GF-D8 (cell line): ENCODE measurements around the gene CALCR.
"Not testable (repeated sequence)": the region's sequence is repeated elsewhere in the genome, so short reads cannot be mapped to it uniquely, and the experiment has no call there.

ENCODE experiments used
- DNase-seq: peaks from one replicate; lab custom pipeline; 2025; lab: John Stamatoyannopoulos, UW

Gene CALCR

DNA sequence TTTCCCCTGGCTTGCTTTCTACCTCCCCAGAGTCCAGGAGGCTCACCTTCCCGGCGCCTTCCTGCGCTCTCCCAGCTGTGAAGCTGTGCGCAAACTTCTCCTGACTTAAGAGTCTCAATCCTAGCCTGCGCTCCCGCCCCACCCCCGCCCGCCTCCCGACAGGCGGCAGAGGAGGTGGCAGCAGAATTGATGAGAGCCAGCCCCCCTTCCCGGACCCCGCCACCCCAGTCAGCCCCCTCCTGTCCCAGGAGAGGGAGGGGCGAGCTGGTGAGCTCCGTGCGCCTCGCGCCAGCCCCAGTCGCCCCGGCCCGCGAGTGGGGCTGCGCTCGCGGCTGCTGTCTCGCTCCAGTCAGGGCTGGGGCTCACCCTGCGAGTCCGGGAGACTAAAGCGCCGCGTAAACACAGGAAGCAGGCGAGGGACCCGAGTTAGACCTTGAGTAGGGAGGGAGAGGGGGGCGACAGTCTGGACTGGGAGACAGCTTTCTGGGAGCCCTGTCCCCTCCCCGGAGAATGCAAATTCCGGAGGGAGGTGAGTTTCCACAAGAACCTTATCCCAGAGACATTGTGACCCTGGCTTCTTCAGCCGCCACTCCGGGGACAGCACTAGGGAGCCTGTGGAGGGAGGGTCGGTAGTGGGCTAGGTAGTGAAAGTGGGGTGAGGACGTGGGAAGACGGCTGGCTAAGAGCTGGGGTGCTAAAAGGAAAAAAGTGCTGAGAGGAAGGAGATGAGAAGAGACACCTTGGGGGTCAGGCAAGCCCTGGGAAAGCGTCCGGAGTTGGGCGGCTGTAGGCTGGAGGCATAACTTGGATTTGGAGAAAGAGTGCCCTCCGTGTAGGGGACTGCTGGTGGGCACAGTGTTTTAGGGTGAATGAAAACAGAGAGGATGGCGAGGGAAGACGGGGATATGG, at the start of gene CALCR:
CALCR (minus strand) TSS at position 79 of the 909 bp plus-strand sequence. CDS start 87,743 bp downstream, outside the sequence.
- no peak for DNase-seq

DNA sequence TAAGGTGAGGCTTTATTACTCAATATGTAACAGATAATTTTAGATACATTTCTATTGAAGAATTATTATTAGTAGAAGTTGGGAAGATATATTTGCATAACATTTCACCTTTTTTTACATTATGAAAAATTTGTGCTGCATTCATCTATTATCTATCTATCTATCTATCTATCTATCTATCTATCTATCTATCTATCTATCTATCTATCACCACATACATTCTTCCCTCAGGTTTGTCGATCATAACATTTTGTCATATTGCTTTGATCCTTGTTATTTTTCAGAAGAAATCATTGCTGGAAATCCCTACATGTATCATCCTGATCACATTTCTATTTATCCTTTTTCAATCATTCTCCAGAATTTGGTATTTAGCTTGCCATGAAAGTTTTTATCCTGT, 49.3 kb upstream of the CALCR start:
- no peak for DNase-seq

GRCh38 chr7:93622036-93623033, 47.8 kb upstream of the CALCR start:
- DNase-seq = no peak

DNA sequence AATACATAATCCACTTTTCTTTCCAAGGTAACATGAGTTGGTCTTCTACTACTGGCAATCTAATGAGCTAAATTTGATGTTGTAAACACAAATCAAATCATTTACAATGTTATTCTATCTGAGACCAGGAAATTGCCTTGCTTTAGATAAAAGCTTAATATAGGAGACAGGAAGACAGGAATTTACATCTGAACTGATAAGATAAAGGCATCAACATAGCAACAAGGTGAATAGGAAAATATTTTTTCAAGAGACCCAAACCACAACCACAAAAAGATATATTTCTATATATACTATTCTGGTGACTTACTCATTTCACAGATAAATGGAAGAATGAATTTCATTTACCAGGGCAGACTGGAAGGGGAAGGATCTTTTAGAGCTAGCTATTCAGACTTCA, 46.3 kb upstream of the CALCR start:
- no peak for DNase-seq

GRCh38 chr7:93620057-93620456, 45.5 kb upstream of the CALCR start:
- no peak for DNase-seq

GRCh38 chr7:93601363-93601762, 26.8 kb upstream of the CALCR start:
- no peak for DNase-seq

GRCh38 chr7:93594250-93594649, 19.7 kb upstream of the CALCR start:
- DNase-seq = no peak

- DNase-seq = no peak
Observed at GRCh38 chr7:93592588-93593266, 18.2 kb upstream of the CALCR start.

GRCh38 chr7:93591224-93592050, 16.9 kb upstream of the CALCR start:
- not testable (repeated sequence) for DNase-seq

DNA sequence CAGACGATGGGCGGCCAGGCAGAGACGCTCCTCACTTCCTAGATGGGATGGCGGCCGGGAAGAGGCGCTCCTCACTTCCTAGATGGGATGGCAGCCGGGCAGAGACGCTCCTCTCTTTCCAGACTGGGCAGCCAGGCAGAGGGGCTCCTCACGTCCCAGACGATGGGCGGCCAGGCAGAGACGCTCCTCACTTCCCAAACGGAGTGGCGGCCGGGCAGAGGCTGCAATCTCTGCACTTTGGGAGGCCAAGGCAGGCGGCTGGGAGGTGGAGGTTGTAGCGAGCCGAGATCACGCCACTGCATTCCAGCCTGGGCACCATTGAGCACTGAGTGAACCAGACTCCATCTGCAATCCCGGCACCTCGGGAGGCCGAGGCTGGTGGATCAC, 11.9 kb upstream of the CALCR start:
- not testable (repeated sequence) for DNase-seq

- not testable (repeated sequence) for DNase-seq
Observed at GRCh38 chr7:93585694-93586478, 11.4 kb upstream of the CALCR start.

GRCh38 chr7:93579431-93579830, 4.9 kb upstream of the CALCR start:
- DNase-seq = no peak

GRCh38 chr7:93578762-93579161, 4.2 kb upstream of the CALCR start:
- no peak for DNase-seq

GRCh38 chr7:93575555-93576399, 1.3 kb upstream of the CALCR start:
- DNase-seq = no peak

DNA sequence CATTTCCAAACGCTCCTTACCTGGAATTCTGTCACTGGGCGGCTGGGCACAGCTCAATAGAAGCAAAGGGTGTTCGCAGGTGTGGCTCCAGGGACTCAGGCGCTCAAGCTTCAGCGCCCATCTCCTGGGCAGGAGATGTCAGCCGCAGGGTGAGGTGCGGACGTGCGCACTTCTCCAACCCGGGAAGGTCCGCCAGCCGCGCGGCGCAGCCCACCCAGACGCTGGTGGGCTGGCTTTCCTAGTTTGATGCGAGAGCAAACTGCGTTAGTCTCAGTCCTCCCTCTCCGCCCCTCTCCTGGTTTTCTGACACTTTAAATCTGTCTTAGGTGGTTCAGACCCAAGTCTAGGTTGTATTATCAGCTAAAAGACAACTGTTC, 267 bp downstream of the CALCR start:
- DNase-seq = no peak

DNA sequence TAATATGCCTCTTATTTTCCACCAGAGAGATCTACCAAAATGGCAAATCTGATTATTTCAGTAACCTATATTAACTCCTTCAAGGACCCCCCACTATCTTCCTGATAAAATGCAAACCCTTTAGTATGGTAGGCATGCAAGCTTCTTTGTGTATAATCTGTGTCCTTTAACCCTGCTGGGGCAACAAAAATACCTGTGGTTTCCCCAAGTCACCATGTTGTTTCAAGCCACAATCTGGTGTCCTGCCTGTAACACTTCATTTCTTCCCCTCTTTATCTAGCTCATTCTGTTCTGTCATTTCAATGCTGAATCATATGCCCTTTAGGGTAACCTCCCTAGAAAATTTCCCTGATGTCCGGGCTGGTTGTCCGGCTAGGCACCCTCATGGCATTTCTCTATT, 5.3 kb downstream of the CALCR start:
- DNase-seq = no peak

GRCh38 chr7:93566876-93567275, 7.6 kb downstream of the CALCR start:
- no peak for DNase-seq

DNA sequence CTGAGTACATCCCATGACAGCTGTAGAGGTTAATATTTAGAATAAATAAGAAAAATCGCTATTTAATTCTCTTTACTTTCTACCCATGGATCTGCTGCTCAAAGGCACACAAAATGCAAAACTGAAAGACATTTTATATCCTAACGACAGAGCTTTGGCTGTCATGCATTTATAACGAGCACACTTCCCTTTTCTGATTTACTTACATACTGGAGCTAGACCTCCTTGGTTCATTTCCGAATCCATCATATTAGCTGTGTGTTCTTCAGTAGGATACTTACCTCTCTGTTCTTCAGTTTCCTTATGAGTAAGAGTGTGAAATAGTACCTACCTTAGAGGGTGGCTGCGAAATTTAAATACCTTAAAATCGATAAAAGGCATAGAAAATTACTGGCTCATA, 10.9 kb downstream of the CALCR start:
- no peak for DNase-seq

GRCh38 chr7:93562936-93563335, 11.6 kb downstream of the CALCR start:
- DNase-seq = no peak
